ENCODE data around the gene HCN4.

- TF ChIP-seq CTCF (IDR thresholded peaks at IDR 0.05) (no peak), ZNF219 (CRISPR knock-in tag; IDR thresholded peaks at IDR 0.05; ENCODE audit: borderline replicate concordance) (no peak), MAX (CRISPR knock-in tag; IDR thresholded peaks at IDR 0.05) (no peak), E2F1 (CRISPR knock-in tag; IDR thresholded peaks at IDR 0.05) (no peak), JUN (CRISPR knock-in tag; IDR thresholded peaks at IDR 0.05) (no peak), SP1 (CRISPR knock-in tag; conservative IDR thresholded peaks at IDR 0.05) (no peak)
These were observed 40.5 kb downstream of the HCN4 start for GRCh38 chr15:73328149-73328820.

Data from WTC11 (cell line).